HUES64 (cell line): ENCODE results near the gene CALR.

ENCODE experiments used
- H3K27ac ChIP-seq: 2 replicates; pipeline ENCODE4 v1.7.0; 2013; ENCODE audit warnings: low read depth, low read length, inconsistent platforms
- H3K27me3 ChIP-seq: 2 replicates; pipeline ENCODE4 v1.6.1; 2013; ENCODE audit warnings: mild to moderate bottlenecking, low read length; ENCODE audit not compliant: insufficient read depth
- H3K36me3 ChIP-seq: 2 replicates; pipeline ENCODE4 v1.6.1; 2013; ENCODE audit warnings: mild to moderate bottlenecking, low read length; ENCODE audit not compliant: insufficient read depth
- H3K4me1 ChIP-seq: 2 replicates; pipeline ENCODE4 v1.6.1; 2013; ENCODE audit warnings: mild to moderate bottlenecking, low read length, moderate library complexity; ENCODE audit not compliant: insufficient read depth
- H3K4me3 ChIP-seq: 2 replicates; pipeline ENCODE4 v1.5.1; 2013; ENCODE audit warnings: mild to moderate bottlenecking, low read length, moderate library complexity
- H3K9ac ChIP-seq: 2 replicates; pipeline ENCODE4 v1.6.1; 2013; ENCODE audit warnings: mild to moderate bottlenecking, low read depth, low read length
- H3K9me3 ChIP-seq: 2 replicates; pipeline ENCODE4 v1.6.1; 2013; ENCODE audit warnings: low read depth, low read length; ENCODE audit not compliant: insufficient read depth
- WGBS: fragments of 150-250, 120-280 bp; methylation state at CpG from one replicate; pipeline ENCODE4 v1.1.7; 2013; ENCODE audit warnings: missing lambda C conversion rate; 5-methylcytosine and 5-hydroxymethylcytosine counted together

Gene CALR

DNA sequence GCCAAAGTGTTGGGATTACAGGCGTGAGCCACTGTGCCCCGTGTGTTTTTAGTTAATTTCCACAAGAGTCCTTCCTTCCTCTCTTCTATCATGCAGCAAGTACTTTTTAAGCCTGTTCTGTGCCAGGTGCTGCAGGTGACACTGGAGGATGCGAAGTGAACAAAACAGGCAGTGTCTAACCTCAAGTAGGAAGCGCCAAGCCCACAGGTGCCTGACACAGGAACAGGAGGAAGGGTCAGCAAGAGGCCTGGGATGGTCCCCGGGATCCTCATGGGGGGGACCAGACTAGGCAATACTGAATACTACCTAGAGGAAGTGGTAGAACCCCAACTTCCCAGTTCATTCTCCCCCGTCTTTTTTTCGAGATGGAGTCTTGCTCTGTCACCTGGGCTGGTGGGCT is 1.8 kb upstream of the CALR start:
- 86% methylated on average over 7 of the region's 7 CpGs for WGBS
- H3K4me1 ChIP-seq = peaks cover 17% of the 10 kb centered on the region; the same call in 1 of the 2 replicates
- no peak overlapping the region for H3K4me3 ChIP-seq
- peaks cover 28% of the 10 kb centered on the region for H3K36me3 ChIP-seq
- H3K9me3 ChIP-seq = no peaks in the 10 kb centered on the region
- no peaks in the 10 kb centered on the region for H3K27me3 ChIP-seq
- no peak overlapping the region for H3K9ac ChIP-seq
- no peak overlapping the region for H3K27ac ChIP-seq

DNA sequence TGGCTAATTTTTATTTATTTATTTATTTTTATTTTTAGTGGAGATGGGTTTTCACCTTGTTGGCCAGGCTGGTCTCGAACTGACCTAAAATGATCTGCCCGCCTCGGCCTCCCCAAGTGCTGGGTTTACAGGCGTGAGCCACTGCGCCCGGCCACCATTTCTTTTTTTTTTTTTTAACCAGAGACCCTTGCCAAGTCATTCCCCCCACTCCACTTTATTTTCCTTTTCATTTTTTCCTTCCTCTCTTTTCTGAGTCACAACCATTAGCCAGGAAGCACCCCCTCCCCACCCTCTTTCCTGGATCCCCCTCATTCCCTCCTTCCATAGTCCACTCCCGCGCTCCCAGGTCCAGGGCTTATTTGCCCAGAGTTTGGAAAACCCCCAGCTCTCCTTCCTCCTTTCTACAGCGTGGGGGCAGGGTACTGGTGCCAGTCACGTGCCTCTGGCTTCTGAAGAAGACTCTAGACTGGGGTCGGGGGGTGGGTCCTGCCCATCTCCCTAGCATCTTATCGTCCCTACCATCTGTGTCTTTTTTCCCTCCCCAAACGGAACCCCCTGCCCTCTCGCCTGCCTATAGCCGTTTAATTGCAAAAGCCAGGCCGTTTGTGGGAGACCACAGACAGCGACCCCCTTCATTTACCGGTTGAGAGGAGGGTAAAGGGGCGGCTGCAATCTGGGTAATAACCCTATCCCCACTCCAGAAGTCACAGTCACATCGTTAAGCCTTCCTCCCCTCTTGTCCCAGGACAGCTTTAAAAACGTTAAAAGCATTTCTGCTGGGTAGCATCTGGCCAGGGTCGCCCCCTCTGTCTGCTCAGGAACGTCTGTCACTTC is 1.1 kb upstream of the CALR start:
- H3K9ac ChIP-seq = peak overlapping the region; percentile 57
- H3K4me1 ChIP-seq = peaks cover 17% of the 10 kb centered on the region; the same call in 1 of the 2 replicates
- peaks cover 33% of the 10 kb centered on the region for H3K36me3 ChIP-seq
- H3K27me3 ChIP-seq = no peaks in the 10 kb centered on the region
- 21% methylated on average over 23 of the region's 23 CpGs for WGBS
- H3K9me3 ChIP-seq = no peaks in the 10 kb centered on the region
- peak overlapping the region; percentile 92 for H3K4me3 ChIP-seq
- H3K27ac ChIP-seq = peak overlapping the region; percentile 84

DNA sequence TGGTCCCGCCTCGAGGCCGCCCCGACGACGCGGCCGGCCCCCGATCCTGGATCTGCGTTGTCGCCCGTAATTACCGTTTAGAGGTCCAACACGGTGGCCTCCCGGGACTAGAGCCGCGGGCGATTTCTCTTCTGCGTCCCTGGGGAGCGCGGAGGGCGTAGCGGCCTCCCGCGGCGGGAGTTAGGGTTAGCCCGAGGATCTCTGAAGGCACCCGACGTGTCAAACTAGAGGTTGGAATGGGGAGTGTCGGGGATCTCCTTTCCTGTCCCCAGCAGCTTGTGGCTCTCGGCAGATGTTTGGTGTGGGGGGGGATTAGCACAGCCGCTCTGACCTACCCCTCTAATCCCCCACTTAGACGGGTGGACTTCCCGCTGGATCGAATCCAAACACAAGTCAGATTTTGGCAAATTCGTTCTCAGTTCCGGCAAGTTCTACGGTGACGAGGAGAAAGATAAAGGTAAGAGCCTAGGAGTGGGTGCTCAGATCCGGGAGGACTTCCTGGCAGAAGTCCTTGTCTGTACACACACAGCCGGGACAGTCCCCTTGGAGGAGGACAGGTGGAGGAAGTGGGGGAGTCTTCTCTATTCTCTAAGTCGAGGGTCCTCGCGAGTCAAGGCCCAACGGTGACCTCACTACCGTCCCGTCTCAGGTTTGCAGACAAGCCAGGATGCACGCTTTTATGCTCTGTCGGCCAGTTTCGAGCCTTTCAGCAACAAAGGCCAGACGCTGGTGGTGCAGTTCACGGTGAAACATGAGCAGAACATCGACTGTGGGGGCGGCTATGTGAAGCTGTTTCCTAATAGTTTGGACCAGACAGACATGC is 581 bp downstream of the CALR start:
- Histone ChIP-seq H3K27ac (peak overlapping the region; percentile 78), H3K27me3 (no peaks in the 10 kb centered on the region), H3K36me3 (peaks cover 49% of the 10 kb centered on the region), H3K4me1 (peaks cover 17% of the 10 kb centered on the region; the same call in 1 of the 2 replicates), H3K4me3 (peak overlapping the region; percentile 92), H3K9ac (peak overlapping the region; percentile 97), H3K9me3 (no peaks in the 10 kb centered on the region)
- 4% methylated on average over 53 of the region's 54 CpGs for WGBS

DNA sequence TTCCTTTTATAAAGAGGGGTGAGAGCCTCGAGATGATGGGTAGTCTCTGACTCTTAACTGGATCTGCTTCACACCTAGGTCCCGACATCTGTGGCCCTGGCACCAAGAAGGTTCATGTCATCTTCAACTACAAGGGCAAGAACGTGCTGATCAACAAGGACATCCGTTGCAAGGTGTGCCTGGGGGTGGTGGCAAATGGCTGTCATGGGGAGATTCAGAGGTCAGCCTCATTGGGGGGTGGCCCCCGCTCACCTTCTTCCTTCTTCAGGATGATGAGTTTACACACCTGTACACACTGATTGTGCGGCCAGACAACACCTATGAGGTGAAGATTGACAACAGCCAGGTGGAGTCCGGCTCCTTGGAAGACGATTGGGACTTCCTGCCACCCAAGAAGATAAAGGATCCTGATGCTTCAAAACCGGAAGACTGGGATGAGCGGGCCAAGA is 1.6 kb downstream of the CALR start:
- Histone ChIP-seq H3K9me3 (no peaks in the 10 kb centered on the region), H3K27ac (peak overlapping the region; percentile 4; the same call in 1 of the 2 replicates), H3K4me3 (peak overlapping the region; percentile 92), H3K9ac (peak overlapping the region; percentile 97; the same call in 1 of the 2 replicates), H3K4me1 (peaks cover 17% of the 10 kb centered on the region; the same call in 1 of the 2 replicates), H3K27me3 (no peaks in the 10 kb centered on the region), H3K36me3 (peaks cover 59% of the 10 kb centered on the region)
- 95% methylated on average over 10 of the region's 10 CpGs for WGBS

DNA sequence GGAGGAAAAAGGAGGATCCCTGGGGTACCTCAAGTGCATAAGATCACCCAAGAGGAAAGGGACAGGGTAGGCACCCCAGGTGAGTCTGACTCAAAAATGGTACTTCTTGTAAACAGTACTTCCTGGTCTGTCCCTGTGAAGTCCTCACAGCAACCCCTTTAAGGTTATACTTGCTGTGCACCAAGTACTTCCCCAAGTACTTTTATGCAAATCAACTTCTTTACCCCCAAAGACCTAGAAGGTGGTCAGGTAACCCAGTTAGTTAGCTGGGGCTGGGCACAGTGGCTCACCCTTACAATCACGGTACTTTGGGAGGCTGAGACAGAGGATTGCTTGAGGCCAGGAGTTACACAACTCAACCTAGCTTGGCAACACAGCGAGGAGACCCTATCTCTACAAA is 2.5 kb downstream of the CALR start:
- Histone ChIP-seq H3K36me3 (peaks cover 61% of the 10 kb centered on the region), H3K27ac (peak overlapping the region; percentile 20; the same call in 1 of the 2 replicates), H3K4me3 (peak overlapping the region; percentile 92; the same call in 1 of the 2 replicates)

DNA sequence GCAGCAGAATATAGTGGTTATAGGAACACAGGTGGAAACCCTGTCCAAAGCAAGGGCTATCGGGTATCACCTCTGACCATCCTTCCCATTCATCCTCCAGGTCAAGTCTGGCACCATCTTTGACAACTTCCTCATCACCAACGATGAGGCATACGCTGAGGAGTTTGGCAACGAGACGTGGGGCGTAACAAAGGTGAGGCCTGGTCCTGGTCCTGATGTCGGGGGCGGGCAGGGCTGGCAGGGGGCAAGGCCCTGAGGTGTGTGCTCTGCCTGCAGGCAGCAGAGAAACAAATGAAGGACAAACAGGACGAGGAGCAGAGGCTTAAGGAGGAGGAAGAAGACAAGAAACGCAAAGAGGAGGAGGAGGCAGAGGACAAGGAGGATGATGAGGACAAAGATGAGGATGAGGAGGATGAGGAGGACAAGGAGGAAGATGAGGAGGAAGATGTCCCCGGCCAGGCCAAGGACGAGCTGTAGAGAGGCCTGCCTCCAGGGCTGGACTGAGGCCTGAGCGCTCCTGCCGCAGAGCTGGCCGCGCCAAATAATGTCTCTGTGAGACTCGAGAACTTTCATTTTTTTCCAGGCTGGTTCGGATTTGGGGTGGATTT is 5.1 kb downstream of the CALR start:
- no peak overlapping the region for H3K4me3 ChIP-seq
- H3K27me3 ChIP-seq = no peaks in the 10 kb centered on the region
- H3K4me1 ChIP-seq = peaks cover 16% of the 10 kb centered on the region; the same call in 1 of the 2 replicates
- H3K9ac ChIP-seq = no peak overlapping the region
- peaks cover 73% of the 10 kb centered on the region for H3K36me3 ChIP-seq
- no peaks in the 10 kb centered on the region for H3K9me3 ChIP-seq
- 95% methylated on average over 18 of the region's 18 CpGs for WGBS
- no peak overlapping the region for H3K27ac ChIP-seq

More for the DNA sequence above, 2.5 kb downstream of the CALR start:
- Histone ChIP-seq H3K27me3 (no peaks in the 10 kb centered on the region), H3K4me1 (peaks cover 17% of the 10 kb centered on the region; the same call in 1 of the 2 replicates), H3K9ac (no peak overlapping the region), H3K9me3 (no peaks in the 10 kb centered on the region)
- 97% methylated on average over 2 of the region's 2 CpGs for WGBS

DNA sequence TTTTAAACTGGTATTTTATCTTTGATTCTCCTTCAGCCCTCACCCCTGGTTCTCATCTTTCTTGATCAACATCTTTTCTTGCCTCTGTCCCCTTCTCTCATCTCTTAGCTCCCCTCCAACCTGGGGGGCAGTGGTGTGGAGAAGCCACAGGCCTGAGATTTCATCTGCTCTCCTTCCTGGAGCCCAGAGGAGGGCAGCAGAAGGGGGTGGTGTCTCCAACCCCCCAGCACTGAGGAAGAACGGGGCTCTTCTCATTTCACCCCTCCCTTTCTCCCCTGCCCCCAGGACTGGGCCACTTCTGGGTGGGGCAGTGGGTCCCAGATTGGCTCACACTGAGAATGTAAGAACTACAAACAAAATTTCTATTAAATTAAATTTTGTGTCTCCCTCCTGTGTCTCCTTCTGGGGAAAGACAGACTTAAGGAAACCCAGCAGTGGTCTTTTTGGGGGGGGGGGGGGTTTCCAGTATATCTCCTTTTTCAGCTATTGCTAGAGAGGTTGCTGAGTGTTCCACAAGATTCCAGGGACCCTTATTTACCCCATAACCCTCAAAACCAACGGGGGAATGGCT is 5.8 kb downstream of the CALR start:
- 100% methylated on average over 2 of the region's 2 CpGs for whole genome bisulfite sequencing
- no peak overlapping the region; the same call in 1 of the 2 replicates for H3K27ac ChIP-seq
- H3K9me3 ChIP-seq = no peaks in the 10 kb centered on the region
- H3K4me1 ChIP-seq = peaks cover 16% of the 10 kb centered on the region; the same call in 1 of the 2 replicates
- H3K4me3 ChIP-seq = no peak overlapping the region
- no peak overlapping the region for H3K9ac ChIP-seq
- peaks cover 78% of the 10 kb centered on the region for H3K36me3 ChIP-seq
- no peaks in the 10 kb centered on the region for H3K27me3 ChIP-seq

DNA sequence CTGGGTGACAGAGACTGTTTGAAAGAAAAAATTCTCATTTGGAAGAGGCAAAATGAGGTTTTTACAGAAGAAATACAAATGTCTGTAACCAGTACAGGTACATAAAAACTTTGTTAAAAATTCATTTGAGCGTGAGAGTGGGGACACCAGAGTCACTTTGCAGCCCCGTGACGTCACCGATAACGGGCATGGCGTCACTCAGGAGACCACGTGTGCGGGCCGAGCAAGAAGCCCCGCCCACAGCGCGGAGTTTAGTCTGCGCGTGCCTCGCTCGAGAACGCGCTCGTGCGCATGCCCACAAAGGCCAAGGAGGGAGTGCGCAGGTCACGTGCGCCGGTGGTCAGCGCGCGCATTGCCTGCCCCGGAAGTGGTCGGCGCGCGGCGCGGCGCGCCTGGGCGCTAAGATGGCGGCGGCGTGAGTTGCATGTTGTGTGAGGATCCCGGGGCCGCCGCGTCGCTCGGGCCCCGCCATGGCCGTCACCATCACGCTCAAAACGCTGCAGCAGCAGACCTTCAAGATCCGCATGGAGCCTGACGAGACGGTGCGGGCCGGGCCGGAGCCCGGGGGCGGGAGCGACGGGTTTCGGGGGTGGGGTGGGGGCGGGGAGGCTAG is 7.2 kb downstream of the CALR start, which contains the start of gene RAD23A:
Gene RAD23A, plus strand, starts transcription at position 384 of the 613 bp plus-strand sequence. Its CDS starts 87 bp downstream, at position 471.
- peak within 1 kb of the TSS; percentile 100 for H3K27ac ChIP-seq
- no peaks in the 10 kb centered on the region for H3K9me3 ChIP-seq
- H3K9ac ChIP-seq = peak within 1 kb of the TSS; percentile 87
- H3K4me3 ChIP-seq = peak within 1 kb of the TSS; percentile 92
- under 1% methylated on average over 62 of the region's 62 CpGs for whole genome bisulfite sequencing
- peaks cover 77% of the 10 kb centered on the region for H3K36me3 ChIP-seq
- H3K27me3 ChIP-seq = no peaks in the 10 kb centered on the region
- H3K4me1 ChIP-seq = peaks cover 8% of the 10 kb centered on the region; the same call in 1 of the 2 replicates

DNA sequence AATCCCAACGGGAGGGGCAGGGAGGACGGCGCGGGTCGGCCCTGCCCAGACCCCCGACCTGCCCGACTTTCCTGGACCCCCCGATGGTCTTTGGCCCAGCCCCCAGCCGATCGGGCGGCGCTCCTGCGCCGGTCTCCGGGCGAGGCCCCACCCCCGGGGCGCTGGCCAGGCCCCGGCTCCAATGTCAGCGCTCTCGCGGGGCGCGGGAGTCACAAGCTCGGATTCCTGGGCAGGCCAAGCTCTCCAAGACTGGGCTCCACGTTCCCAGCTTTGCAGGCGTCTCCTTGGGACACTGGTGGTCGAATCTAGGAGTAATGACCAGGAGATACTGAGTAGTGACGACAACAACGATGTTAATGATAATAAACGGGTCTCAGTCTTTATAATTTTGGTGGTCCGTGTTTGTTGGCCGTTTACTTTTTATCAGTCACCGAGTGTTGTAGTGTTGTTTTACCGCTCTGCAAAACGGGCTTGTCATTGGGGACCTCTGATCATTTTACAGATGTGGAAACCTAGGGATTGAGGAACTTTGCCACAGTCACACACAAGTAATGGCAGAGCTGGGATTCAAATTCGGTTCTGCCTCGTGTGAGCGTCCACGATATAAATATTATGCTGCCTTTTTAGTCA is 7.8 kb downstream of the CALR start:
- H3K9me3 ChIP-seq = no peaks in the 10 kb centered on the region
- peak overlapping the region; percentile 87 for H3K9ac ChIP-seq
- H3K36me3 ChIP-seq = peaks cover 77% of the 10 kb centered on the region
- peak overlapping the region; percentile 92 for H3K4me3 ChIP-seq
- H3K27me3 ChIP-seq = no peaks in the 10 kb centered on the region
- H3K4me1 ChIP-seq = peaks cover 8% of the 10 kb centered on the region; the same call in 1 of the 2 replicates
- peak overlapping the region; percentile 100 for H3K27ac ChIP-seq
- WGBS = 1% methylated on average over 40 of the region's 40 CpGs
